H9 (cell line): ENCODE data around the gene VRK2. TPM values are rescaled to one million over a fixed set of nuclear protein-coding genes. Genes with fewer than 3 reads are reported as not detected.

Experiments used
- DNase-seq: peaks from one replicate; pipeline ENCODE4 v3.0.0-alpha.2; 2017
- H2AFZ ChIP-seq: one replicate; pipeline ENCODE4 v1.6.1; 2013; ENCODE audit warnings: mild to moderate bottlenecking, low read length, control low read depth, moderate library complexity
- H2AK5ac ChIP-seq: 2 replicates; pipeline ENCODE4 v1.6.1; 2013; ENCODE audit warnings: low read length, control low read depth, mixed read lengths; ENCODE audit not compliant: insufficient read length
- H2BK120ac ChIP-seq: one replicate; pipeline ENCODE4 v1.6.1; 2013; ENCODE audit warnings: low read depth, mild to moderate bottlenecking, low read length, control low read depth, inconsistent platforms; ENCODE audit not compliant: poor library complexity, severe bottlenecking
- H2BK12ac ChIP-seq: 2 replicates; pipeline ENCODE4 v1.6.1; 2013; ENCODE audit warnings: low read length, control low read depth, mixed read lengths, low read depth; ENCODE audit not compliant: insufficient read length
- H2BK15ac ChIP-seq: 2 replicates; pipeline ENCODE4 v1.6.1; 2013; ENCODE audit warnings: low read depth, low read length, control low read depth
- H2BK20ac ChIP-seq: one replicate; pipeline ENCODE4 v1.6.1; 2013; ENCODE audit warnings: low read depth, mild to moderate bottlenecking, low read length, control low read depth, inconsistent platforms; ENCODE audit not compliant: poor library complexity, severe bottlenecking
- H2BK5ac ChIP-seq: 2 replicates; pipeline ENCODE4 v1.6.1; 2013; ENCODE audit warnings: low read length, control low read depth, mixed read lengths; ENCODE audit not compliant: insufficient read length
- H3K14ac ChIP-seq: 2 replicates; pipeline ENCODE4 v1.6.1; 2013; ENCODE audit warnings: low read length, control low read depth; ENCODE audit not compliant: insufficient read depth
- H3K18ac ChIP-seq: 2 replicates; pipeline ENCODE4 v1.6.1; 2013; ENCODE audit warnings: low read depth, mild to moderate bottlenecking, mixed read lengths, low read length, control low read depth; ENCODE audit not compliant: insufficient read length
- H3K23ac ChIP-seq: 2 replicates; pipeline ENCODE4 v1.6.1; 2013; ENCODE audit warnings: low read length, control low read depth, mixed read lengths, low read depth; ENCODE audit not compliant: insufficient read length
- H3K23me2 ChIP-seq: 2 replicates; pipeline ENCODE4 v1.6.1; 2013; ENCODE audit warnings: low read depth, mild to moderate bottlenecking, mixed read lengths, low read length, control low read depth; ENCODE audit not compliant: insufficient read length, poor library complexity, severe bottlenecking
- H3K27ac ChIP-seq: 2 replicates; pipeline ENCODE4 v1.5.1; 2013; ENCODE audit warnings: low read length, control low read depth, mixed read lengths, low read depth; ENCODE audit not compliant: insufficient read length
- H3K27me3 ChIP-seq: 2 replicates; pipeline ENCODE4 v1.6.1; 2013; ENCODE audit warnings: low read length, control low read depth, inconsistent platforms; ENCODE audit not compliant: insufficient read depth
- H3K4ac ChIP-seq: 2 replicates; pipeline ENCODE4 v1.6.1; 2013; ENCODE audit warnings: low read depth, mild to moderate bottlenecking, control low read depth, inconsistent platforms, low read length, moderate library complexity
- H3K4me1 ChIP-seq: 2 replicates; pipeline ENCODE4 v1.6.1; 2013; ENCODE audit warnings: low read length, control low read depth, inconsistent platforms; ENCODE audit not compliant: insufficient read depth
- H3K4me2 ChIP-seq: 2 replicates; pipeline ENCODE4 v1.6.1; 2013; ENCODE audit warnings: low read length, control low read depth, mixed read lengths; ENCODE audit not compliant: insufficient read length, insufficient read depth
- H3K56ac ChIP-seq: 2 replicates; pipeline ENCODE4 v1.6.1; 2013; ENCODE audit warnings: low read depth, mild to moderate bottlenecking, mixed read lengths, low read length, control low read depth; ENCODE audit not compliant: insufficient read length
- H3K79me1 ChIP-seq: 2 replicates; pipeline ENCODE4 v1.6.1; 2013; ENCODE audit warnings: low read depth, mild to moderate bottlenecking, moderate library complexity, low read length, control low read depth, inconsistent platforms; ENCODE audit not compliant: insufficient read depth, poor library complexity, severe bottlenecking
- H3K79me2 ChIP-seq: 2 replicates; pipeline ENCODE4 v1.6.1; 2013; ENCODE audit warnings: low read length, control low read depth, inconsistent platforms; ENCODE audit not compliant: insufficient read depth
- H3K9ac ChIP-seq: 2 replicates; pipeline ENCODE4 v1.6.1; 2013; ENCODE audit warnings: low read length, control low read depth, mixed read lengths; ENCODE audit not compliant: insufficient read length; ENCODE audit errors: extremely low read depth
- H3K9me3 ChIP-seq: one replicate; pipeline ENCODE4 v1.6.1; 2013; ENCODE audit warnings: low read depth, low read length, inconsistent platforms; ENCODE audit not compliant: control insufficient read depth
- H3T11ph ChIP-seq: one replicate; pipeline ENCODE4 v1.6.1; 2013; ENCODE audit warnings: mild to moderate bottlenecking, low read length, control low read depth, inconsistent platforms
- H4K20me1 ChIP-seq: one replicate; pipeline ENCODE4 v1.6.1; 2013; ENCODE audit not compliant: control insufficient read depth, insufficient read length, insufficient read depth
- H4K5ac ChIP-seq: 2 replicates; pipeline ENCODE4 v1.6.1; 2013; ENCODE audit warnings: low read depth, mild to moderate bottlenecking, mixed read lengths, low read length, control low read depth; ENCODE audit not compliant: insufficient read length
- H4K8ac ChIP-seq: replicated peaks from 2 replicates; pipeline ENCODE4 v1.6.1; 2013; ENCODE audit warnings: low read length, control low read depth, mixed read lengths, low read depth; ENCODE audit not compliant: insufficient read length
- H4K91ac ChIP-seq: 2 replicates; pipeline ENCODE4 v1.6.1; 2013; ENCODE audit warnings: low read depth, mild to moderate bottlenecking, moderate library complexity, mixed read lengths, low read length, control low read depth; ENCODE audit not compliant: insufficient read length
- H3K27ac Mint-ChIP-seq, 3 experiments: 2 replicates in 2 of 3; 3 replicates in 1 of 3; pipeline ENCODE4 v1.8.0; 2020 to 2021; ENCODE audit warnings: mixed read lengths in 3 of 3, mild to moderate bottlenecking in 1 of 3, moderate library complexity in 1 of 3
- H3K27me3 Mint-ChIP-seq: 2 replicates; pipeline ENCODE4 v1.8.0; 2021; ENCODE audit warnings: low read depth, mild to moderate bottlenecking, moderate library complexity, mixed read lengths
- H3K36me3 Mint-ChIP-seq, 3 experiments: 2 replicates in 2 of 3; 3 replicates in 1 of 3; pipeline ENCODE4 v1.8.0; 2020 to 2021; ENCODE audit warnings: low read depth in 3 of 3, mixed read lengths in 3 of 3; ENCODE audit not compliant: insufficient read depth in 1 of 3
- H3K4me1 Mint-ChIP-seq, 2 experiments: 2 replicates each; pipeline ENCODE4 v1.8.0; 2020; ENCODE audit warnings: mixed read lengths in 2 of 2
- H3K4me3 Mint-ChIP-seq, 2 experiments: 2 replicates in 1 of 2; 3 replicates in 1 of 2; pipeline ENCODE4 v1.8.0; 2020 to 2021; ENCODE audit warnings: mild to moderate bottlenecking in 2 of 2, mixed read lengths in 2 of 2, moderate library complexity in 1 of 2
- H3K9me3 Mint-ChIP-seq, 2 experiments: 2 replicates in 1 of 2; 3 replicates in 1 of 2; pipeline ENCODE4 v1.8.0; 2020; ENCODE audit warnings: mild to moderate bottlenecking in 2 of 2, mixed read lengths in 2 of 2, moderate library complexity in 1 of 2
- total RNA-seq: library from RNA; stranded (reverse); gene quantifications from 2 replicates; pipeline ENCODE4 v1.2.1, GENCODE V29; 2021
- TF ChIP-seq, protein P1 (sequence below): fragments of 200-600 bp; sonication (generic); conservative IDR thresholded peaks from 3 replicates; pipeline ENCODE4 v1.8.0; 2021; ENCODE audit warnings: antibody characterized with exemption, mild to moderate bottlenecking

Gene VRK2
- total RNA-seq, 1 experiment from 2014 or later, result 23.8 TPM

DNA sequence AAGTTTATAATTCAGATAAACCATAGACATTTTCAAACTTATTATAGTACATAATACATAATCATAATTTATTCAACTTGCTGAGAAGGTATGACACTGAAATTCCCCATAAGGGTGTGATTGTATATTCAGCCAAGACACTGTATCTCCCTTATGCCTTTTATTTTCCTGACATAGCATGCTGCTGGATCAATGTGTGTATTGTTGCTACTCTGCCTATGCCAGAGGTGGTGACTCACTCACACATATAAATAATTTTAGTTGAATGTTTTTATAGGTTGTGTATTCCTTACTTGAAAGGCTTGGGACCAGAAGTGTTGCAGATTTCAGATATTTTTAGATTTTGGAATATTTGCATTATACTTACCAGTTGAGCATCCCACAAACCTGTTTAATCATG is 86.8 kb downstream of the VRK2 start:
- Histone ChIP-seq H3K56ac (no peak overlapping the region), H2BK12ac (no peak overlapping the region), H2BK5ac (no peak overlapping the region), H2BK20ac (no peak overlapping the region), H3K79me2 (no peaks in the 10 kb centered on the region), H3K27ac (no peak overlapping the region), H3K9ac (no peak overlapping the region), H3K79me1 (no peaks in the 10 kb centered on the region), H2BK15ac (no peak overlapping the region), H4K20me1 (no peaks in the 10 kb centered on the region), H3K4ac (no peak overlapping the region), H4K5ac (no peak overlapping the region), H4K8ac (no peak overlapping the region), H3K14ac (no peak overlapping the region), H3K18ac (no peak overlapping the region), H3K23me2 (no peaks in the 10 kb centered on the region), H3T11ph (no peak overlapping the region), H3K27me3 (no peaks in the 10 kb centered on the region), H3K4me2 (no peak overlapping the region), H3K9me3 (no peaks in the 10 kb centered on the region), H3K23ac (no peak overlapping the region), H3K4me1 (no peaks in the 10 kb centered on the region), H2AK5ac (no peak overlapping the region), H4K91ac (no peak overlapping the region), H2AFZ (no peak overlapping the region), H2BK120ac (no peak overlapping the region)
- DNase-seq, result no peak
- Mint-ChIP-seq H3K4me1 (peaks cover 6 to 8% of the 10 kb centered on the region in 2 experiments; a peak in 3 of 4 replicates), H3K4me3 (no peak overlapping the region), H3K27ac (no peak overlapping the region), H3K9me3 (no peaks in the 10 kb centered on the region), H3K27me3 (no peaks in the 10 kb centered on the region), H3K36me3 (peaks cover 5 to 8% (median 7%) of the 10 kb centered on the region in 3 experiments; a peak in 5 of 7 replicates)
- TF ChIP-seq, protein P1, sequence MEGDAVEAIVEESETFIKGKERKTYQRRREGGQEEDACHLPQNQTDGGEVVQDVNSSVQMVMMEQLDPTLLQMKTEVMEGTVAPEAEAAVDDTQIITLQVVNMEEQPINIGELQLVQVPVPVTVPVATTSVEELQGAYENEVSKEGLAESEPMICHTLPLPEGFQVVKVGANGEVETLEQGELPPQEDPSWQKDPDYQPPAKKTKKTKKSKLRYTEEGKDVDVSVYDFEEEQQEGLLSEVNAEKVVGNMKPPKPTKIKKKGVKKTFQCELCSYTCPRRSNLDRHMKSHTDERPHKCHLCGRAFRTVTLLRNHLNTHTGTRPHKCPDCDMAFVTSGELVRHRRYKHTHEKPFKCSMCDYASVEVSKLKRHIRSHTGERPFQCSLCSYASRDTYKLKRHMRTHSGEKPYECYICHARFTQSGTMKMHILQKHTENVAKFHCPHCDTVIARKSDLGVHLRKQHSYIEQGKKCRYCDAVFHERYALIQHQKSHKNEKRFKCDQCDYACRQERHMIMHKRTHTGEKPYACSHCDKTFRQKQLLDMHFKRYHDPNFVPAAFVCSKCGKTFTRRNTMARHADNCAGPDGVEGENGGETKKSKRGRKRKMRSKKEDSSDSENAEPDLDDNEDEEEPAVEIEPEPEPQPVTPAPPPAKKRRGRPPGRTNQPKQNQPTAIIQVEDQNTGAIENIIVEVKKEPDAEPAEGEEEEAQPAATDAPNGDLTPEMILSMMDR, result no peak
